MCF 10A (cell line): ENCODE measurements around the gene DNTTIP2. TPM values are rescaled to one million over a fixed set of nuclear protein-coding genes. Genes with fewer than 3 reads are reported as not detected.

ENCODE experiments used
- BruUV-seq: library from RNA; stranded (reverse); fragments of 400-500 nt; replicated peaks from 2 replicates; lab custom pipeline; 2021; lab: Mats Ljungman, UMichigan
- CTCF ChIA-PET: fragments of 300-600 bp; sonication (Branson Sonifier 250); formaldehyde crosslinking; extraction: SDS; loops from one replicate; lab custom pipeline; 2021; ENCODE audit warnings: antibody characterized with exemption, inconsistent platforms; lab: Yijun Ruan, JAX
- POLR2A ChIA-PET: fragments of 300-600, 350-650 bp; sonication (Branson Sonifier 250); formaldehyde crosslinking; extraction: SDS; loops from one replicate; lab custom pipeline; 2020; ENCODE audit warnings: antibody characterized with exemption, inconsistent platforms; lab: Yijun Ruan, JAX
- DNase-seq: peaks from one replicate; pipeline ENCODE4 v3.0.0-alpha.2; 2018; ENCODE audit not compliant: unreplicated experiment
- H3K27ac Mint-ChIP-seq: one replicate; pipeline ENCODE4 v1.8.0; 2022; ENCODE audit warnings: mild to moderate bottlenecking, low read depth, mixed read lengths; ENCODE audit not compliant: unreplicated experiment
- H3K27me3 Mint-ChIP-seq: one replicate; pipeline ENCODE4 v1.8.0; 2022; ENCODE audit warnings: mixed read lengths; ENCODE audit not compliant: insufficient read depth, unreplicated experiment
- H3K36me3 Mint-ChIP-seq: one replicate; pipeline ENCODE4 v1.8.0; 2022; ENCODE audit warnings: mild to moderate bottlenecking, moderate library complexity, mixed read lengths; ENCODE audit not compliant: insufficient read depth, unreplicated experiment
- H3K4me1 Mint-ChIP-seq: one replicate; pipeline ENCODE4 v1.8.0; 2022; ENCODE audit warnings: mixed read lengths; ENCODE audit not compliant: insufficient read depth, unreplicated experiment
- H3K4me3 Mint-ChIP-seq: one replicate; pipeline ENCODE4 v1.8.0; 2022; ENCODE audit warnings: mild to moderate bottlenecking, moderate library complexity, mixed read lengths; ENCODE audit not compliant: unreplicated experiment
- H3K9me3 Mint-ChIP-seq: one replicate; pipeline ENCODE4 v1.8.0; 2022; ENCODE audit warnings: mixed read lengths; ENCODE audit not compliant: unreplicated experiment
- CTCF ChIP-seq: fragments of 200-600 bp; IDR thresholded peaks from one replicate; pipeline ENCODE4 v1.8.0; 2022; ENCODE audit warnings: antibody characterized with exemption, mild to moderate bottlenecking; ENCODE audit not compliant: unreplicated experiment
- intact Hi-C: fragments of 100-400 bp; cut with micrococcal nuclease; formaldehyde crosslinking; loops from 2 replicates; pipeline ENCODE4 v1.14.1; 2022
- total RNA-seq: library from RNA; stranded (reverse); gene quantifications from 2 replicates; pipeline ENCODE4 v1.2.3, GENCODE V29; 2022

The DNTTIP2 gene
- total RNA-seq, 1 experiment from 2014 or later = 96.5 TPM

DNA sequence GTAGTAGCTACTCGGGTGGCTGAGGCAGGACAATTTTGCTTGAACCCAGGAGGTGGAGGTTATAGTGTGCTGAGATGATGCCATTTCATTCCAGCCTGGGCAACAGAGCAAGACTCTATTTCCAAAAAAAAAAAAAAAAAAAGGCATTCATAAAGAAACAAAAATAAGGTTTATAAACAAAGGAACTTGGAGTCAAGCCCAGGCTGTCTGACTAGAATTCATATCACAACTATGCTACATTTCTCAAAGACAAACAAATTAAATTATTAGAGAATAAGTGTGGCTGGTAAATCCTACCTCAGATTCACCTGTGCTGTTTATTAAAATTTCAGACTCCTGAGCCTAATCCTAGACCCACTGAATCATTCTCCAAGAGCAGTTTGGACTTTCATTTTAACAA, 26.0 kb upstream of the DNTTIP2 start:
- Mint-ChIP-seq H3K27ac (no peak overlapping the region), H3K9me3 (no peaks in the 10 kb centered on the region), H3K27me3 (no peaks in the 10 kb centered on the region), H3K4me1 (peaks cover 16% of the 10 kb centered on the region), H3K36me3 (no peaks in the 10 kb centered on the region), H3K4me3 (no peak overlapping the region)
- peak; percentile 4 for DNase-seq
- intact Hi-C loops = no loop called here
- CTCF ChIA-PET = no interaction called here
- BruUV-seq = no TSS peak
- POLR2A ChIA-PET = interaction anchor here (2.6 kb wide), 1 partner anchor 26 kb away, joined by 9 read pairs; the partner anchor contains the start of gene DNTTIP2
- no peak for TF ChIP-seq CTCF

GRCh38 chr1:93904228-93904627, 25.2 kb upstream of the DNTTIP2 start:
- H3K27ac Mint-ChIP-seq = no peak overlapping the region
- no peak for TF ChIP-seq CTCF
- no peaks in the 10 kb centered on the region for H3K9me3 Mint-ChIP-seq
- no TSS peak for BruUV-seq
- no peak for DNase-seq
- CTCF ChIA-PET = no interaction called here
- POLR2A ChIA-PET = interaction anchor here (2.6 kb wide), 1 partner anchor 25 kb away, joined by 9 read pairs; the partner anchor contains the start of gene DNTTIP2
- H3K4me1 Mint-ChIP-seq = peaks cover 16% of the 10 kb centered on the region
- H3K36me3 Mint-ChIP-seq = no peaks in the 10 kb centered on the region
- H3K4me3 Mint-ChIP-seq = no peak overlapping the region
- H3K27me3 Mint-ChIP-seq = no peaks in the 10 kb centered on the region
- intact Hi-C loops = no loop called here

- TF ChIP-seq CTCF = no peak
- intact Hi-C loops = no loop called here
- ChIA-PET POLR2A (interaction anchor here (0.6 to 0.9 kb wide), 2 partner anchors 8 to 768 kb away, joined by 3 read pairs; partner anchors contain the start of gene GCLM), CTCF (interaction anchor here (0.6 kb wide), 1 partner anchor 79 kb away, joined by 4 read pairs; no protein-coding TSS in a partner anchor)
- peaks cover 5% of the 10 kb centered on the region for H3K36me3 Mint-ChIP-seq
- no peaks in the 10 kb centered on the region for H3K9me3 Mint-ChIP-seq
- no peaks in the 10 kb centered on the region for H3K4me1 Mint-ChIP-seq
- no peaks in the 10 kb centered on the region for H3K27me3 Mint-ChIP-seq
- DNase-seq = no peak
- BruUV-seq = no TSS peak
- H3K27ac Mint-ChIP-seq = no peak overlapping the region
- H3K4me3 Mint-ChIP-seq = no peak overlapping the region
These were observed 21.9 kb upstream of the DNTTIP2 start for GRCh38 chr1:93900723-93901504.

DNA sequence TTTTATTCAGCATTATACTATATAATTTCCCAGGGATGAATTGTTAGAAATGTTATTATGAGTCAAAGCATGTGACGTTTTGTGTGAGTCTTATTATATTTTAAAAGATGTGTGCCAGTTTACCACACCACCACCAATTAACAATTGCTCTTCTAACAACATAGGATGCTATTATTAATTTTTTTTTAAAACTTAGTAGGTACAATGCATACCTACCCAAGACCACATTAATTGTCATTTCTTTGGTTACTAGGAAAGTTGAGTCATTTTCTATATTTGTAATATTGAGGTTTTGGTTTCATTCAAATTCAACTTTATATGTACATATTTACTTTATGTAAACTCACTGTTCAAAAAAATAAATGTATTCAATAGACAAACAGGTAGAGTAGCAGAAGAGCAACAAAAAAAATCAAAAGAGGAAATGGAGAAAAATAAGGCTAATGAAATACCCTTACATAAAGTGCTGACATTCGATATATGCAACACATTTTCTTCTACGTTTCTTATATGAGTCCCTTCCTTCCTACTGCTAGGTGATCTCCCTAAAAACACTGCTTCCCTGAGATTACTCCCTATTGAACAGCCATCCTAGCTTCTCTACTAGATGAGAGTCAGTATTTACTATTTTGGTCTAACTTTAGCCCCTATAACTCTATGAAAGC, 20.7 kb upstream of the DNTTIP2 start:
- Mint-ChIP-seq H3K4me1 (no peaks in the 10 kb centered on the region), H3K4me3 (no peak overlapping the region), H3K27ac (no peak overlapping the region), H3K36me3 (peaks cover 5% of the 10 kb centered on the region), H3K27me3 (no peaks in the 10 kb centered on the region), H3K9me3 (no peaks in the 10 kb centered on the region)
- no peak for DNase-seq
- no TSS peak for BruUV-seq
- TF ChIP-seq CTCF = no peak
- POLR2A ChIA-PET = interaction anchor here (0.9 kb wide), 1 partner anchor 20 kb away, joined by 3 read pairs; the partner anchor contains the start of gene DNTTIP2
- CTCF ChIA-PET = interaction anchor here (0.8 kb wide), 2 partner anchors 9 to 11 kb away, joined by 3 to 4 read pairs; partner anchors contain the start of gene GCLM
- intact Hi-C loops = no loop called here
